ENCODE data around the gene DYNLT3.

DNA sequence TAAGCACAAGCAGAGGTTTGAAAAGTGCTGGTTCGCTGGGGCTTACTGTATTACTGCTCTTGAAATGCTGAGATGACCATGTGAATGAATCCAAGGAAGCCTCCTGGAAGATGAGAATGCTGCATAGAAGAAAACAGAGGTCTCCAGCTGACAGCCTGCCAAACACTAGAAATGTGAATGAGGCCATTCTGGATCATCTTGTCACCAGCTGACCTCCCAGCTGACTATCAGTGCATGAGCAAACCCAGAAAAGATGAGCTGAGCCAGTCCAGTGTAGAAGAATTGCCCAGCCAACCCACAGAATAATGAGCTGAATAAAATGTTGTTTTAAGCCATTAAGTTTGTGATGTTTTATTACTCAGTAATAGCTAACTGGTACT, 49.1 kb upstream of the DYNLT3 start:
- TF ChIP-seq TAF1 (IDR thresholded peaks at IDR 0.05; ENCODE audit: low read depth) (no peak), EGR1 (IDR thresholded peaks at IDR 0.05) (no peak), FOXM1 (IDR thresholded peaks at IDR 0.05; ENCODE audit: borderline replicate concordance, low read depth) (no peak), USF1 (IDR thresholded peaks at IDR 0.05) (no peak), EP300 (IDR thresholded peaks at IDR 0.05; ENCODE audit: borderline replicate concordance) (no peak), MAX (IDR thresholded peaks at IDR 0.05) (no peak), TEAD4 (IDR thresholded peaks at IDR 0.05) (no peak), YY1 (IDR thresholded peaks at IDR 0.05; ENCODE audit: low read depth) (no peak), RAD21 (IDR thresholded peaks at IDR 0.05; ENCODE audit: low read depth) (no peak), CREB1 (IDR thresholded peaks at IDR 0.05; ENCODE audit: low read depth) (no peak), NFIC (IDR thresholded peaks at IDR 0.05) (no peak), ZBTB7A (IDR thresholded peaks at IDR 0.05; ENCODE audit: low read depth) (no peak)
- TF ChIP-seq, protein P1, sequence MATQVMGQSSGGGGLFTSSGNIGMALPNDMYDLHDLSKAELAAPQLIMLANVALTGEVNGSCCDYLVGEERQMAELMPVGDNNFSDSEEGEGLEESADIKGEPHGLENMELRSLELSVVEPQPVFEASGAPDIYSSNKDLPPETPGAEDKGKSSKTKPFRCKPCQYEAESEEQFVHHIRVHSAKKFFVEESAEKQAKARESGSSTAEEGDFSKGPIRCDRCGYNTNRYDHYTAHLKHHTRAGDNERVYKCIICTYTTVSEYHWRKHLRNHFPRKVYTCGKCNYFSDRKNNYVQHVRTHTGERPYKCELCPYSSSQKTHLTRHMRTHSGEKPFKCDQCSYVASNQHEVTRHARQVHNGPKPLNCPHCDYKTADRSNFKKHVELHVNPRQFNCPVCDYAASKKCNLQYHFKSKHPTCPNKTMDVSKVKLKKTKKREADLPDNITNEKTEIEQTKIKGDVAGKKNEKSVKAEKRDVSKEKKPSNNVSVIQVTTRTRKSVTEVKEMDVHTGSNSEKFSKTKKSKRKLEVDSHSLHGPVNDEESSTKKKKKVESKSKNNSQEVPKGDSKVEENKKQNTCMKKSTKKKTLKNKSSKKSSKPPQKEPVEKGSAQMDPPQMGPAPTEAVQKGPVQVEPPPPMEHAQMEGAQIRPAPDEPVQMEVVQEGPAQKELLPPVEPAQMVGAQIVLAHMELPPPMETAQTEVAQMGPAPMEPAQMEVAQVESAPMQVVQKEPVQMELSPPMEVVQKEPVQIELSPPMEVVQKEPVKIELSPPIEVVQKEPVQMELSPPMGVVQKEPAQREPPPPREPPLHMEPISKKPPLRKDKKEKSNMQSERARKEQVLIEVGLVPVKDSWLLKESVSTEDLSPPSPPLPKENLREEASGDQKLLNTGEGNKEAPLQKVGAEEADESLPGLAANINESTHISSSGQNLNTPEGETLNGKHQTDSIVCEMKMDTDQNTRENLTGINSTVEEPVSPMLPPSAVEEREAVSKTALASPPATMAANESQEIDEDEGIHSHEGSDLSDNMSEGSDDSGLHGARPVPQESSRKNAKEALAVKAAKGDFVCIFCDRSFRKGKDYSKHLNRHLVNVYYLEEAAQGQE (IDR thresholded peaks at IDR 0.05; ENCODE audit: low read depth): no peak
